ENCODE data around the gene ZNF501. TPM values are rescaled to one million over a fixed set of nuclear protein-coding genes. Genes with fewer than 3 reads are reported as not detected.

ZNF501 gene
- total RNA-seq, 2 donors from 2014 or later = 3.1 to 7.6 TPM

Other genes with a start within 250 kb of the ZNF501 start
- gene ZKSCAN7, start 174.4 kb upstream of the ZNF501 start, total RNA-seq = 1 to 10 TPM; 3.3 to 7.0 TPM
- 1 to 10 TPM; 2.1 to 6.3 TPM for gene ZNF660, start 144.7 kb upstream of the ZNF501 start, total RNA-seq
- 10 to 100 TPM; 10.9 to 17.1 TPM for gene ZNF197, start 104.6 kb upstream of the ZNF501 start, total RNA-seq
- gene ZNF35, start 80.9 kb upstream of the ZNF501 start, total RNA-seq = 1 to 10 TPM; 3.1 to 7.9 TPM
- gene ZNF502, start 17.0 kb upstream of the ZNF501 start, total RNA-seq = 1 to 10 TPM; 2.3 TPM
- gene KIAA1143, start 32.0 kb downstream of the ZNF501 start, total RNA-seq = 10 to 100 TPM; 10.5 to 13.7 TPM
- gene KIF15, start 32.2 kb downstream of the ZNF501 start, total RNA-seq = under 1 TPM in 1 of 2 donors, not detected in 1; 0.78 TPM
- gene TMEM42, start 132.3 kb downstream of the ZNF501 start, total RNA-seq = 10 to 100 TPM; 14.3 to 18.1 TPM
- not detected for gene TGM4, start 145.0 kb downstream of the ZNF501 start, total RNA-seq
- 10 to 100 TPM; 32.2 to 32.3 TPM for gene ZDHHC3, start 246.5 kb downstream of the ZNF501 start, total RNA-seq
- 10 to 100 TPM; 18.2 to 33.6 TPM for gene EXOSC7, start 246.6 kb downstream of the ZNF501 start, total RNA-seq